H1 (cell line): Measurements from ENCODE around the gene KCNJ12. TPM values are rescaled to one million over a fixed set of nuclear protein-coding genes. Genes with fewer than 3 reads are reported as not detected.

Experiments used
- FOSL1 ChIP-seq: IDR thresholded peaks from 2 replicates; pipeline ENCODE4 v1.6.1; 2011; ENCODE audit warnings: mild to moderate bottlenecking, low read depth, low read length, moderate library complexity; ENCODE audit not compliant: insufficient read depth
- JUN ChIP-seq: IDR thresholded peaks from 2 replicates; pipeline ENCODE4 v1.6.1; 2011; ENCODE audit warnings: low read depth, mild to moderate bottlenecking, improper control_type of control experiment, low read length
- JUND ChIP-seq: IDR thresholded peaks from 2 replicates; pipeline ENCODE4 v1.6.1; 2011; ENCODE audit warnings: mild to moderate bottlenecking, improper control_type of control experiment, low read length
- MAFK ChIP-seq: IDR thresholded peaks from 2 replicates; pipeline ENCODE4 v1.6.1; 2012; ENCODE audit warnings: low read depth, mild to moderate bottlenecking, improper control_type of control experiment, low read length
- SAP30 ChIP-seq: fragments of 300-600 bp; sonication (generic); IDR thresholded peaks from 2 replicates; pipeline ENCODE4 v1.7.1; 2012; ENCODE audit warnings: low read length, moderate library complexity, mild to moderate bottlenecking, inconsistent platforms; ENCODE audit not compliant: insufficient read depth, insufficient replicate concordance
- SRF ChIP-seq: IDR thresholded peaks from 2 replicates; pipeline ENCODE4 v1.6.1; 2011; ENCODE audit warnings: mild to moderate bottlenecking, low read depth, low read length, moderate library complexity
- ZNF274 ChIP-seq: IDR thresholded peaks from 2 replicates; pipeline ENCODE4 v1.7.0; 2012; ENCODE audit warnings: low read length, borderline replicate concordance; ENCODE audit errors: extremely low read depth
- polyA plus RNA-seq, 7 experiments: library from polyadenylated mRNA; depleted of rRNA in 3 of 7; stranded (reverse) in 5 of 7; unstranded in 2 of 7; fragments of >200 nt in 5 of 7; fragments of 200-250 nt in 2 of 7; gene quantifications; 1 replicate in 5 of 7; 2 replicates in 1 of 7; 4 replicates in 1 of 7; pipeline versions ENCODE4 v1.2.1 to v1.2.3, GENCODE V29; 2011 to 2013; ENCODE audit warnings: missing spikeins in 2 of 7, mixed read lengths in 2 of 7
- total RNA-seq: library from RNA; stranded (reverse); fragmentation: NEBNext Ultra II Directional; extraction: Animal tissue kit (Norgen Biotek cat#: 25700); gene quantifications from 2 replicates; pipeline ENCODE4 v1.2.1, GENCODE V29; 2021
- TF ChIP-seq, protein P1 (sequence below), 3 experiments: IDR thresholded peaks; 1 replicate in 2 of 3; 2 replicates in 1 of 3; pipeline versions ENCODE4 v1.5.1 to v1.6.1; 2011; ENCODE audit warnings: low read length in 3 of 3, mild to moderate bottlenecking in 3 of 3, inconsistent platforms in 2 of 3, low read depth in 1 of 3, moderate library complexity in 1 of 3; ENCODE audit not compliant: insufficient read depth in 1 of 3; ENCODE audit errors: control extremely low read depth in 1 of 3

The KCNJ12 gene
- total and polyA plus RNA-seq, 2 of the 8 experiments (the other 6 are each of a cell fraction or from before 2014, with no cell fraction given): 1.2 to 1.5 TPM

DNA sequence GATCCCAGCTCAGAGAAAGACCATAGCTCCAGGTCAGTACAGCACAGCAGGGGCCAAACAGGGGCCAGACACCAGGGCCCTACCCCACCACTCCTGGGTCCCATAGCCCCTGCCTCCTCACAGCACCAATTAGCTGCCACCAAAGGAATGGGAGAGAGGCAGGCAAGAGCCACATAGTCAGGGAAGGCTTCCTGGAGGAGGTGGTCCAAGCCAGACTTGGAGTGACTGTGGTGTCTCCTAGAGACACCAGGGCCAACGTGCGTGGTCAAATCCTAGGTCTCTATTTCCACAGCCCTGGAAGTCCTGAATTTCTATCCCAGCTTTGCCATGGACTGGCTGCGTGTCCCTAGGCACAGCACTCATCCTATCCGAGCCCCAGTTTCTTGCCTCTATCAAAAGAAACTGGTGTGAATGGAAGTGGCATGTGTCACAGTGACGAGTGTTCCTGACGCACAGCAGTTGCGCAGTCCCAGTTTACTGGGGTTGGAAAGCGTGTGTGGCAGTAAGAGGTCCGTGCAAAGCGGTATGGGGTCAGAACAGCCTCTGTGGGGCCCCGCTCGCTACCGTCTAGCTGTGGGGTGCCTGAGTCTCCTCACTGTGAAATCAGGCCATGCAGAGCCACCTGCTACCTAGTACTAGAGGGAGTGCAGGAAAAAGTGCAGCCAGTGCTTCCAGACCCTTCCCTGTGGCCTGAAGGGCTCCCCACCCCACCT lies 23.5 kb downstream of the KCNJ12 start (continued):
- TF ChIP-seq, protein P1, sequence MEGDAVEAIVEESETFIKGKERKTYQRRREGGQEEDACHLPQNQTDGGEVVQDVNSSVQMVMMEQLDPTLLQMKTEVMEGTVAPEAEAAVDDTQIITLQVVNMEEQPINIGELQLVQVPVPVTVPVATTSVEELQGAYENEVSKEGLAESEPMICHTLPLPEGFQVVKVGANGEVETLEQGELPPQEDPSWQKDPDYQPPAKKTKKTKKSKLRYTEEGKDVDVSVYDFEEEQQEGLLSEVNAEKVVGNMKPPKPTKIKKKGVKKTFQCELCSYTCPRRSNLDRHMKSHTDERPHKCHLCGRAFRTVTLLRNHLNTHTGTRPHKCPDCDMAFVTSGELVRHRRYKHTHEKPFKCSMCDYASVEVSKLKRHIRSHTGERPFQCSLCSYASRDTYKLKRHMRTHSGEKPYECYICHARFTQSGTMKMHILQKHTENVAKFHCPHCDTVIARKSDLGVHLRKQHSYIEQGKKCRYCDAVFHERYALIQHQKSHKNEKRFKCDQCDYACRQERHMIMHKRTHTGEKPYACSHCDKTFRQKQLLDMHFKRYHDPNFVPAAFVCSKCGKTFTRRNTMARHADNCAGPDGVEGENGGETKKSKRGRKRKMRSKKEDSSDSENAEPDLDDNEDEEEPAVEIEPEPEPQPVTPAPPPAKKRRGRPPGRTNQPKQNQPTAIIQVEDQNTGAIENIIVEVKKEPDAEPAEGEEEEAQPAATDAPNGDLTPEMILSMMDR (IDR thresholded peaks at IDR 0.05; ENCODE audit: control extremely low read depth in 1 of 3, insufficient read depth in 1 of 3, low read depth in 1 of 3, low read length in 3 of 3): no peak
- TF ChIP-seq JUN: no peak
- TF ChIP-seq SRF: no peak
- no peak for TF ChIP-seq SAP30
- no peak for TF ChIP-seq JUND
- TF ChIP-seq ZNF274: no peak
- TF ChIP-seq MAFK: no peak
- TF ChIP-seq FOSL1: no peak
